Smooth muscle cell (in vitro differentiated cells): Measurements from ENCODE around the gene NR3C1. TPM values are rescaled to one million over a fixed set of nuclear protein-coding genes. Genes with fewer than 3 reads are reported as not detected.

Source experiments
- DNase-seq: peaks from one replicate; lab custom pipeline; 2025; ENCODE audit not compliant: unreplicated experiment; lab: John Stamatoyannopoulos, UW
- H2AFZ ChIP-seq: fragments of 200-600 bp; sonication (generic); 2 replicates; pipeline ENCODE4 v1.6.0; 2016; ENCODE audit warnings: antibody characterized with exemption, low read depth, mild to moderate bottlenecking
- H3F3A ChIP-seq: fragments of 200-600 bp; sonication (generic); 2 replicates; pipeline ENCODE4 v1.6.0; 2017; ENCODE audit warnings: antibody characterized with exemption, low read depth
- H3K27ac ChIP-seq: fragments of 200-600 bp; sonication (generic); 2 replicates; pipeline ENCODE4 v1.5.1; 2016; ENCODE audit warnings: low read depth, mild to moderate bottlenecking
- H3K27me3 ChIP-seq: fragments of 200-600 bp; sonication (generic); 2 replicates; pipeline ENCODE4 v1.6.1; 2016; ENCODE audit warnings: low read depth, mild to moderate bottlenecking
- H3K36me3 ChIP-seq: fragments of 200-600 bp; sonication (generic); 2 replicates; pipeline ENCODE4 v1.5.1; 2016; ENCODE audit warnings: low read depth
- H3K4me1 ChIP-seq: fragments of 200-600 bp; sonication (generic); 2 replicates; pipeline ENCODE4 v1.5.1; 2016; ENCODE audit warnings: low read depth
- H3K4me2 ChIP-seq: fragments of 200-600 bp; sonication (generic); 2 replicates; pipeline ENCODE4 v1.6.0; 2016; ENCODE audit warnings: mild to moderate bottlenecking
- H3K4me3 ChIP-seq: fragments of 200-600 bp; sonication (generic); 2 replicates; pipeline ENCODE4 v1.5.1; 2016; ENCODE audit warnings: mild to moderate bottlenecking
- H3K79me2 ChIP-seq: fragments of 200-600 bp; sonication (generic); 2 replicates; pipeline ENCODE4 v1.6.0; 2016; ENCODE audit warnings: low read depth, mild to moderate bottlenecking
- H3K9ac ChIP-seq: fragments of 200-600 bp; sonication (generic); 2 replicates; pipeline ENCODE4 v1.6.0; 2016; ENCODE audit warnings: low read depth
- H3K9me3 ChIP-seq: fragments of 200-600 bp; sonication (generic); replicated peaks from 2 replicates; pipeline ENCODE4 v1.5.1; 2016; ENCODE audit warnings: low read depth
- H4K20me1 ChIP-seq: fragments of 200-600 bp; sonication (generic); 2 replicates; pipeline ENCODE4 v1.6.0; 2016; ENCODE audit warnings: low read depth
- WGBS: methylation state at CpG from one replicate; pipeline ENCODE4 v1.1.7; 2016; ENCODE audit warnings: low lambda C conversion rate; 5-methylcytosine and 5-hydroxymethylcytosine counted together
- polyA plus RNA-seq: library from polyadenylated mRNA; unstranded; fragments of >200 nt; fragmentation: Nextera tagmentation; extraction: Ambion mirVana; gene quantifications from 2 replicates; pipeline ENCODE4 v1.2.1, GENCODE V29; 2016
- total RNA-seq: library from RNA; depleted of rRNA; stranded (reverse); fragments of >200 nt; gene quantifications from 2 replicates; pipeline ENCODE4 v1.2.3, GENCODE V29; 2014
- TF ChIP-seq, protein P1 (sequence below): fragments of 200-600 bp; sonication (generic); IDR thresholded peaks from 2 replicates; pipeline ENCODE4 v1.5.1; 2017; ENCODE audit warnings: borderline replicate concordance, mild to moderate bottlenecking, antibody characterized with exemption; ENCODE audit not compliant: insufficient read depth, poor library complexity, severe bottlenecking

The NR3C1 gene
- total and polyA plus RNA-seq, 2 experiments from 2014 or later: 76.5 to 101 TPM

DNA sequence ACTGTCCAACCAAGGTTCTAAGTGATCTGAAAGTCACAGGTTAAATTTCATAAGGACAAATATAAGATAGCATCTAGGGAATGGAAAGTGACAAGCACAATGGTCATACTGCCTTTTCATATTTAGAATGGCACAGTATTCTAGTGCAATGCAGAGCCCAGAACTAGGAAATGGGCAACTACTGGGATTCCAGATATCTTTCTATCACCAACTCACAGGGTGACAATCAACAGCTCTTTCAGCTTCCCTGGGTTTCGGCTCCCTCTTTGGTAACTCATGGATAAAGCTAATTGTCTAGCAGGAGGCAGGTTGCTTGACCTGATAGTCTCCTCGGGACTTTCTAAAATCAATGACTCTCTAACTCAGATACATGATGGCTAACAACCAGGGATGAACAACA lies 60.4 kb downstream of the NR3C1 start:
- Histone ChIP-seq H2AFZ (no peak overlapping the region), H3K79me2 (peaks cover 100% of the 10 kb centered on the region), H4K20me1 (peaks cover 93% of the 10 kb centered on the region), H3K9ac (no peak overlapping the region), H3K27me3 (no peaks in the 10 kb centered on the region), H3K27ac (peak overlapping the region; percentile 39), H3K4me1 (peaks cover 3% of the 10 kb centered on the region), H3K4me3 (no peak overlapping the region), H3F3A (peaks cover 7% of the 10 kb centered on the region), H3K9me3 (no peaks in the 10 kb centered on the region), H3K36me3 (no peaks in the 10 kb centered on the region), H3K4me2 (no peak overlapping the region)
- no peak for DNase-seq
- WGBS: 96% methylated on average over 2 of the region's 2 CpGs
- TF ChIP-seq, protein P1, sequence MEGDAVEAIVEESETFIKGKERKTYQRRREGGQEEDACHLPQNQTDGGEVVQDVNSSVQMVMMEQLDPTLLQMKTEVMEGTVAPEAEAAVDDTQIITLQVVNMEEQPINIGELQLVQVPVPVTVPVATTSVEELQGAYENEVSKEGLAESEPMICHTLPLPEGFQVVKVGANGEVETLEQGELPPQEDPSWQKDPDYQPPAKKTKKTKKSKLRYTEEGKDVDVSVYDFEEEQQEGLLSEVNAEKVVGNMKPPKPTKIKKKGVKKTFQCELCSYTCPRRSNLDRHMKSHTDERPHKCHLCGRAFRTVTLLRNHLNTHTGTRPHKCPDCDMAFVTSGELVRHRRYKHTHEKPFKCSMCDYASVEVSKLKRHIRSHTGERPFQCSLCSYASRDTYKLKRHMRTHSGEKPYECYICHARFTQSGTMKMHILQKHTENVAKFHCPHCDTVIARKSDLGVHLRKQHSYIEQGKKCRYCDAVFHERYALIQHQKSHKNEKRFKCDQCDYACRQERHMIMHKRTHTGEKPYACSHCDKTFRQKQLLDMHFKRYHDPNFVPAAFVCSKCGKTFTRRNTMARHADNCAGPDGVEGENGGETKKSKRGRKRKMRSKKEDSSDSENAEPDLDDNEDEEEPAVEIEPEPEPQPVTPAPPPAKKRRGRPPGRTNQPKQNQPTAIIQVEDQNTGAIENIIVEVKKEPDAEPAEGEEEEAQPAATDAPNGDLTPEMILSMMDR: no peak

DNA sequence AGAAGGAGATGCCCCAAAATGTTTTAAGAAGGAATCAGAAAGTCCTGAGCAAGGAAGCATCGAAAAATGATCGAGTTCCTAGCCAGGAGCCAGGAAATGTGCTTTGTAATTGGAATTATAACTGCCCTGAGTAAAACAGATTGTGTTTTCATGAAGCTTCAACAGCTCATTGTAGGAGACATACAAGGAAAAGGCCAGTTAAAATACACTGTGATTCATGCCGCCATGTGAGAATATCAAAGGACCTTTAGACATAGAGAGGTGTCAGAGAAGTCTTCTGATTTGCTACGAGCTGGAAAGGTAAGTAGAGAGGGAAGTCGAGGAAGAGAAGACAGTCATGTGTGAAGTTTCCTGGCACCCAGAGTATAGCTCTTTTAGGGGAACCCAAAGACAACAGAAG lies 60.9 kb downstream of the NR3C1 start:
- no peak overlapping the region for H3K9ac ChIP-seq
- no peak overlapping the region for H3K4me2 ChIP-seq
- H3F3A ChIP-seq: peaks cover 12% of the 10 kb centered on the region
- TF ChIP-seq, protein P1: no peak
- H3K9me3 ChIP-seq: no peaks in the 10 kb centered on the region
- peak overlapping the region; percentile 39 for H3K27ac ChIP-seq
- peaks cover 100% of the 10 kb centered on the region for H3K79me2 ChIP-seq
- no peak for DNase-seq
- no peaks in the 10 kb centered on the region for H3K27me3 ChIP-seq
- 97% methylated on average over 5 of the region's 5 CpGs for WGBS
- H3K36me3 ChIP-seq: no peaks in the 10 kb centered on the region
- H4K20me1 ChIP-seq: peaks cover 93% of the 10 kb centered on the region
- no peak overlapping the region for H3K4me3 ChIP-seq
- H2AFZ ChIP-seq: no peak overlapping the region
- H3K4me1 ChIP-seq: no peaks in the 10 kb centered on the region

DNA sequence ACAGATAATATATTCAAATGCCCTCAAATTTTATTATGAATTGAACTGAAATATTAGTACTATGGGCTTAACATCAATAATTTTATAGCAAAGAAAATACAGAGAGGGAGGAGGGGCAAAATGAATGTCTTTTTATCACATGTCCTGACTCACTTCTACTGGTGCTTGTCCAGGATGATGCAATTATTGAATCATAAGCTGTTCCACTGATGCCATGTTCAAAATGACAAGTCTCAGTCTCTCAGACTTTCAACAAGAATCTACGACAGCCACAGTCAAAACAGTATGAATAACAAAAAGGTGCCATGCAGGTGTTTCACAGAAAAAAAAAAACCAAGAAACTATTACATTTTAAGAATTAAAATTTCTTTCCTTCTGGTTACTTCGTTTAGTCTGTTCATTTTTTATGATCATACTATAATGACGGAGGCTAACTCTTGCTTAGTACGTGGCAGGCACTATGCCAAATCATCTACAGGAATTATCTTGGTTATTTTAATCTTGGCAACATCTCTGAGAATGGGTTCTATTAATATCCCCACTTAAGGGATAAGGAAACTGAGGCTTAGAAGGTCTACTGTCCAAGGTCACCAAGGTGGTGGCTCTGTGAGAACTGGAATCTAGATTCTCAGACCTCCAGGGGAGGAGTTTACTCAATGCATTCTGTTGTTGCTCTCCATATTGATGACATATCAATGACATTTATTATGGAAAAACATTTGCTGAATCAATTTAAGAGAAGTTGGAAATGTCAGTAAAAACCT lies 61.5 kb downstream of the NR3C1 start:
- Histone ChIP-seq H3F3A (peaks cover 12% of the 10 kb centered on the region), H3K27ac (peak overlapping the region; percentile 39), H3K36me3 (no peaks in the 10 kb centered on the region), H3K9me3 (no peaks in the 10 kb centered on the region), H3K4me3 (no peak overlapping the region), H3K27me3 (no peaks in the 10 kb centered on the region), H2AFZ (no peak overlapping the region), H3K4me1 (no peaks in the 10 kb centered on the region), H3K79me2 (peaks cover 100% of the 10 kb centered on the region), H4K20me1 (peaks cover 93% of the 10 kb centered on the region), H3K9ac (no peak overlapping the region), H3K4me2 (no peak overlapping the region)
- TF ChIP-seq, protein P1: no peak
- WGBS: 86% methylated on average over 4 of the region's 4 CpGs
- no peak for DNase-seq
